Caco-2 (cell line): ENCODE results near the gene CGB8. TPM values are rescaled to one million over a fixed set of nuclear protein-coding genes. Genes with fewer than 3 reads are reported as not detected.

Experiments used
- BruUV-seq: library from RNA; stranded (reverse); fragments of 400-500 nt; replicated peaks from 2 replicates; lab custom pipeline; 2021; lab: Mats Ljungman, UMichigan
- CTCF ChIA-PET: fragments of 300-600 bp; sonication (Branson Sonifier 250); formaldehyde crosslinking; loops from one replicate; lab custom pipeline; 2022; ENCODE audit warnings: antibody characterized with exemption; lab: Charles Lee
- POLR2A ChIA-PET: fragments of 300-600 bp; sonication (Branson Sonifier 250); formaldehyde crosslinking; loops from one replicate; lab custom pipeline; 2022; ENCODE audit warnings: antibody characterized with exemption; lab: Charles Lee
- DNase-seq, 2 experiments: peaks; one replicate each; pipeline versions ENCODE4 v3.0.0 to v3.0.0-alpha.2; 2020 to 2022
- H3K27me3 ChIP-seq: replicated peaks from 2 replicates; pipeline ENCODE4 v1.6.0; 2011; ENCODE audit warnings: low read length; ENCODE audit not compliant: control insufficient read depth, insufficient read depth
- H3K36me3 ChIP-seq: 2 replicates; pipeline ENCODE4 v1.5.1; 2011; ENCODE audit warnings: low read length; ENCODE audit not compliant: control insufficient read depth, insufficient read depth
- H3K4me1 ChIP-seq: fragments of 250-450 bp; sonication (Bioruptor Pico); 2 replicates; pipeline ENCODE4 v1.5.1; 2020; ENCODE audit warnings: mild to moderate bottlenecking
- H3K4me3 ChIP-seq: 2 replicates; pipeline ENCODE4 v1.5.1; 2011; ENCODE audit warnings: low read depth, mild to moderate bottlenecking, control low read depth, low read length
- H3K9me3 ChIP-seq: fragments of 250-450 bp; sonication (Bioruptor Pico); 2 replicates; pipeline ENCODE4 v1.5.1; 2020; ENCODE audit warnings: mild to moderate bottlenecking, moderate library complexity
- H3K27ac Mint-ChIP-seq: one replicate; pipeline ENCODE4 v1.8.0; 2022; ENCODE audit warnings: mixed read lengths; ENCODE audit not compliant: unreplicated experiment
- H3K27me3 Mint-ChIP-seq: one replicate; pipeline ENCODE4 v1.8.0; 2022; ENCODE audit warnings: mixed read lengths; ENCODE audit not compliant: insufficient read depth, unreplicated experiment
- H3K36me3 Mint-ChIP-seq: one replicate; pipeline ENCODE4 v1.8.0; 2022; ENCODE audit warnings: mild to moderate bottlenecking, mixed read lengths; ENCODE audit not compliant: insufficient read depth, unreplicated experiment
- H3K4me1 Mint-ChIP-seq: one replicate; pipeline ENCODE4 v1.8.0; 2022; ENCODE audit warnings: low read depth, mixed read lengths; ENCODE audit not compliant: unreplicated experiment
- H3K4me3 Mint-ChIP-seq: one replicate; pipeline ENCODE4 v1.8.0; 2022; ENCODE audit warnings: mild to moderate bottlenecking, moderate library complexity, mixed read lengths; ENCODE audit not compliant: unreplicated experiment
- H3K9me3 Mint-ChIP-seq: one replicate; pipeline ENCODE4 v1.8.0; 2022; ENCODE audit warnings: mixed read lengths; ENCODE audit not compliant: unreplicated experiment
- intact Hi-C: fragments of 100-400 bp; cut with micrococcal nuclease; formaldehyde crosslinking; loops from one replicate; pipeline ENCODE4 v1.10.0; 2022; ENCODE audit not compliant: unreplicated experiment
- total RNA-seq: library from RNA; stranded (reverse); gene quantifications from 2 replicates; pipeline ENCODE4 v1.2.3, GENCODE V29; 2022
- TF ChIP-seq, protein P1 (sequence below), 2 experiments: fragments of 200-600 bp in 1 of 2; IDR thresholded peaks; 1 replicate in 1 of 2; 2 replicates in 1 of 2; pipeline versions ENCODE4 v1.5.1 to v1.8.0; 2011 to 2022; ENCODE audit warnings: antibody characterized with exemption in 1 of 2, control low read depth in 1 of 2, inconsistent platforms in 1 of 2, low read depth in 1 of 2, low read length in 1 of 2, mild to moderate bottlenecking in 1 of 2, moderate library complexity in 1 of 2; ENCODE audit not compliant: insufficient read depth in 1 of 2, severe bottlenecking in 1 of 2, unreplicated experiment in 1 of 2

Gene CGB8
- total RNA-seq, 1 experiment from 2014 or later: not detected

DNA sequence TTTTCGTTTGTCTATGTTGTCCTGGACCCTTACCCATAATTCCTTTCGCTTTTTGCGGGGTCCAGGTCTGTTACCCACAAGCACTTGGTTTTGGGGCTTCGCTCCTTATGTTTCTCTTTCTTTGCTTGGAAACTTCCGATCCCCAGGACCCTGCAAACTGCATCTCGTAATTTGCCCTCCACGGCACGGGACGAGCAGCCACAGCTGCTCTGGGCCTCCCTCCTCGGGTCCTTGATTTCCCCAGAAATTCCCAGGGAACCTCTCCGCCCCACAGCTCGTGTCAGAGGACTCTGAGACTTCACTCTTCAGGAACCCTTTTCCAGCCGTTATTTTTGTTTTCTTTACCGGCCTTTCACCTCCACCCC lies 36.9 kb upstream of the CGB8 start:
- POLR2A ChIA-PET: no interaction called here
- Histone ChIP-seq H3K9me3 (no peaks in the 10 kb centered on the region), H3K4me1 (0 out of 2 replicates have a peak, but pooled peaks cover 7% of the 10 kb centered on the region), H3K27me3 (no peaks in the 10 kb centered on the region), H3K4me3 (peak overlapping the region; percentile 71), H3K36me3 (no peaks in the 10 kb centered on the region)
- Mint-ChIP-seq H3K27me3 (no peaks in the 10 kb centered on the region), H3K9me3 (no peaks in the 10 kb centered on the region), H3K27ac (peak overlapping the region; percentile 78), H3K4me1 (peaks cover 17% of the 10 kb centered on the region), H3K4me3 (peak overlapping the region; percentile 92), H3K36me3 (peaks cover 60% of the 10 kb centered on the region)
- TF ChIP-seq, protein P1, sequence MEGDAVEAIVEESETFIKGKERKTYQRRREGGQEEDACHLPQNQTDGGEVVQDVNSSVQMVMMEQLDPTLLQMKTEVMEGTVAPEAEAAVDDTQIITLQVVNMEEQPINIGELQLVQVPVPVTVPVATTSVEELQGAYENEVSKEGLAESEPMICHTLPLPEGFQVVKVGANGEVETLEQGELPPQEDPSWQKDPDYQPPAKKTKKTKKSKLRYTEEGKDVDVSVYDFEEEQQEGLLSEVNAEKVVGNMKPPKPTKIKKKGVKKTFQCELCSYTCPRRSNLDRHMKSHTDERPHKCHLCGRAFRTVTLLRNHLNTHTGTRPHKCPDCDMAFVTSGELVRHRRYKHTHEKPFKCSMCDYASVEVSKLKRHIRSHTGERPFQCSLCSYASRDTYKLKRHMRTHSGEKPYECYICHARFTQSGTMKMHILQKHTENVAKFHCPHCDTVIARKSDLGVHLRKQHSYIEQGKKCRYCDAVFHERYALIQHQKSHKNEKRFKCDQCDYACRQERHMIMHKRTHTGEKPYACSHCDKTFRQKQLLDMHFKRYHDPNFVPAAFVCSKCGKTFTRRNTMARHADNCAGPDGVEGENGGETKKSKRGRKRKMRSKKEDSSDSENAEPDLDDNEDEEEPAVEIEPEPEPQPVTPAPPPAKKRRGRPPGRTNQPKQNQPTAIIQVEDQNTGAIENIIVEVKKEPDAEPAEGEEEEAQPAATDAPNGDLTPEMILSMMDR (IDR thresholded peaks at IDR 0.05; ENCODE audit: insufficient read depth in 1 of 2, low read depth in 1 of 2, low read length in 1 of 2, severe bottlenecking in 1 of 2, unreplicated experiment in 1 of 2): no peak
- CTCF ChIA-PET: no interaction called here
- intact Hi-C loops: loop anchor here (1.0 to 2.0 kb wide), 3 partner anchors 11 to 33 kb away; partner anchors contain the start of genes C19orf73, NTF4 and PPFIA3
- no TSS peak for BruUV-seq
- DNase-seq: no peak

DNA sequence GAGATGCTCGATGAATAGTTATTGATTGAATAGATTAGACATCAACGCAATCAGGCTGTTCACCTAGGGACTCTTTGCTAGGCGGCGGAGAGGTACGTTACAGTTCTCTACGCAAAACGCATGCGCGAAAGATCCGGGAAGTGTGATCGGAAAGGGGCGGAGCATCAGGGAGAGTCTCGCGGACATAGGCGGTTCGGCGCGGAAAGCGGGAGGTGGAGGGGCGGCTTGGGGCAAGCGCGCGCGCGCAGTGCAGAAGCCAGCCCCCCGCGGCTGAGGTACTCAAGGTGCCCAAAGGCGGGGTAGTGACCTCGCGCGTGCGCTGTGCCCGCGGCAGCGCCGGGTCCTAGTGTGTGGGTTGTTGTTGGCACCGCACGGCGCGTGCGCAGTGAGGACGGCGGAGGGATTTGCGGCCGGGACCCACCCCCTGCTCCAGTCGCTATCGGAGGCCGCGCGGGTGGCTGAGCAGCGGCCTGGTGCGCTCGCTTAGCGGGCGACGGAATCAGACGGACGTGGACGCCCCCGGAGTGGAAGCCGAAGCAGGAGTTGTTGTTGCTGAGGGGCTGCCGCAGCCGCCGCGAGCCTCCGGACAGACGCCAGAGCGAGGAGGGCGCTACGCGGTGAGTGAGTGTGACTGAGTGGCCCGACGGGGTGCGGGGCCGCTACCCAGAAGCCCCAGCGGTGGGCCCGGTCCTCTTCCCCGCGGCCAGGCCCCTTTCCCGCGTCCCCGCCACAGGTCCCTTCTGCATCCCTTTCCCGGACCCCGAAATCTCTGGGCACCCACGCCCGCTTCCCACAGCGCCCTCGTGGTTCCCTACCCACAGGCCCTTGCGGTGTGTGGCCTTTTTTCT lies 36.3 kb upstream of the CGB8 start, which contains the start of gene SNRNP70:
SNRNP70 (plus strand) TSS at position 432 of the 848 bp plus-strand sequence. CDS start 964 bp downstream, outside the sequence.
- TF ChIP-seq, protein P1 (IDR thresholded peaks at IDR 0.05; ENCODE audit: insufficient read depth in 1 of 2, low read depth in 1 of 2, low read length in 1 of 2, severe bottlenecking in 1 of 2, unreplicated experiment in 1 of 2): no peak
- H3K4me3 Mint-ChIP-seq: peak within 1 kb of the TSS; percentile 92
- Histone ChIP-seq H3K4me1 (0 out of 2 replicates have a peak, but pooled peaks cover 7% of the 10 kb centered on the region), H3K4me3 (peak within 1 kb of the TSS; percentile 71), H3K36me3 (no peaks in the 10 kb centered on the region), H3K9me3 (no peaks in the 10 kb centered on the region), H3K27me3 (no peaks in the 10 kb centered on the region)
- no peaks in the 10 kb centered on the region for H3K9me3 Mint-ChIP-seq
- ChIA-PET POLR2A (no interaction called here), CTCF (no interaction called here)
- H3K27me3 Mint-ChIP-seq: no peaks in the 10 kb centered on the region
- no TSS peak for BruUV-seq
- DNase-seq: peak; percentile 100
- peak within 1 kb of the TSS; percentile 78 for H3K27ac Mint-ChIP-seq
- peaks cover 17% of the 10 kb centered on the region for H3K4me1 Mint-ChIP-seq
- intact Hi-C loops: loop anchor here (1.0 to 2.0 kb wide), 3 partner anchors 12 to 34 kb away; partner anchors contain the start of genes C19orf73, NTF4 and PPFIA3
- H3K36me3 Mint-ChIP-seq: peaks cover 54% of the 10 kb centered on the region

DNA sequence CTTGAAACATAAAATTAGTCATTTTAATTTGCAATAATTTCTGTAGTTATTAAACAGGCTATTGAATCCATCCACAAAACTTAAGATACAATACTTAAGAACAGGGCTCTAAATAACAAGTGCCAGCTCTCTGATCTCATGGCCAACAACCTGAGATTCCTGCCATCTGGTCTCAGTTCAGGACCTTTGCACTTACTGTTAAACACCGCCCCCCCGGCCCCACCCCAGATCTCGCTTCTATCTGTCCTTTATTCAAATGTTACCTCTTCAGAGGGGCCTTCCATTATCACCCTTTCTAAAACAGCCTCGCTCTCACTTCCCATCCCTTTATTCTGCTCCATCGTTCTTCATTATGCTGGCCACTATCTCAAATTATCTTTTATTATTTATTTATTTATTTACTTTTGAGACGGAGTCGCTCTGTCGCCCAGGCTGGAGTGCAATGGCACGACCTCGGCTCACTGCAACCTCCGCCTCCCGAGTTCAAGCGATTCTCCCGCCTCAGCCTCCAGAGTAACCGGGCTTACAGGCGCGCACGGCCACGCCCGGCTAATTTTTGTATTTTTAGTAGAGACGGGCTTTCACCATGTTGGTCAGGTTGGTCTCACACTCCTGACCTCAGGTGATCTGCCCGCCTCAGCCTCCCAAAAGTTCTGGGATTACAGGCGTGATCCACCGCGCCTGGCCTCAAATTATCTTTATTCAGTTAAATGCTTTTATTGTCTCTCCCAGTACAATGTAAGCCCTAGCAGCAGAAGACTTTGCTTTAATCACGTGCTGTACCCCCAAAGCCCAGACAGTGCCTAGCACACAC lies 35.5 kb upstream of the CGB8 start:
- peak overlapping the region; percentile 78 for H3K27ac Mint-ChIP-seq
- peak; percentile 42 to 50 for DNase-seq
- ChIA-PET CTCF (interaction anchor here (0.6 kb wide), 1 partner anchor 306 kb away, joined by 3 read pairs; no protein-coding TSS in a partner anchor), POLR2A (no interaction called here)
- H3K4me1 ChIP-seq: 0 out of 2 replicates have a peak, but pooled peaks cover 7% of the 10 kb centered on the region
- intact Hi-C loops: loop anchor here (1.0 to 2.0 kb wide), 3 partner anchors 13 to 35 kb away; partner anchors contain the start of genes C19orf73, NTF4 and PPFIA3
- H3K4me3 Mint-ChIP-seq: peak overlapping the region; percentile 92
- H3K36me3 ChIP-seq: no peaks in the 10 kb centered on the region
- H3K27me3 ChIP-seq: no peaks in the 10 kb centered on the region
- peaks cover 17% of the 10 kb centered on the region for H3K4me1 Mint-ChIP-seq
- no TSS peak for BruUV-seq
- no peaks in the 10 kb centered on the region for H3K9me3 ChIP-seq
- H3K4me3 ChIP-seq: peak overlapping the region; percentile 71
- TF ChIP-seq, protein P1 (IDR thresholded peaks at IDR 0.05; ENCODE audit: insufficient read depth in 1 of 2, low read depth in 1 of 2, low read length in 1 of 2, severe bottlenecking in 1 of 2, unreplicated experiment in 1 of 2): no peak
- peaks cover 46% of the 10 kb centered on the region for H3K36me3 Mint-ChIP-seq
- no peaks in the 10 kb centered on the region for H3K9me3 Mint-ChIP-seq
- no peaks in the 10 kb centered on the region for H3K27me3 Mint-ChIP-seq
